SK-N-SH treated with all-trans-retinoic acid at 6 μM for 48 hours (cell line): Measurements from ENCODE around the gene PCF11.

Experiments
- ARNTL ChIP-seq: fragments of 450-650 bp; formaldehyde crosslinking; IDR thresholded peaks from 2 replicates; pipeline ENCODE4 v1.5.0; 2020; ENCODE audit warnings: low read depth, mild to moderate bottlenecking, moderate library complexity, borderline replicate concordance
- BACH2 ChIP-seq: fragments of 250-450 bp; sonication (Bioruptor Pico); IDR thresholded peaks from 2 replicates; pipeline ENCODE4 v1.9.0; 2021; ENCODE audit warnings: mild to moderate bottlenecking, borderline replicate concordance
- CREB5 ChIP-seq: fragments of 250-450 bp; sonication (Bioruptor Pico); IDR thresholded peaks from 2 replicates; pipeline ENCODE4 v1.5.1; 2020; ENCODE audit warnings: low read depth, mild to moderate bottlenecking, moderate library complexity
- ISL1 ChIP-seq: fragments of 250-450 bp; sonication (Bioruptor Pico); IDR thresholded peaks from 2 replicates; pipeline ENCODE4 v2.1.2; 2022; ENCODE audit warnings: mild to moderate bottlenecking, moderate library complexity
- OSR1 ChIP-seq: fragments of 250-450 bp; sonication (Bioruptor Pico); IDR thresholded peaks from 2 replicates; pipeline ENCODE4 v1.8.0; 2022; ENCODE audit warnings: moderate library complexity, mild to moderate bottlenecking, inconsistent platforms
- PATZ1 ChIP-seq: fragments of 250-450 bp; sonication (Bioruptor Pico); IDR thresholded peaks from 2 replicates; pipeline ENCODE4 v1.8.0; 2020; ENCODE audit warnings: mild to moderate bottlenecking, moderate library complexity, borderline replicate concordance
- PPARA ChIP-seq: fragments of 250-450 bp; sonication (Bioruptor Pico); IDR thresholded peaks from 2 replicates; pipeline ENCODE4 v1.5.0; 2020; ENCODE audit warnings: mild to moderate bottlenecking, borderline replicate concordance
- RARB ChIP-seq: fragments of 250-450 bp; sonication (Bioruptor Pico); IDR thresholded peaks from 2 replicates; pipeline ENCODE4 v1.8.0; 2021; ENCODE audit warnings: mild to moderate bottlenecking, moderate library complexity
- SNAI2 ChIP-seq: fragments of 250-450 bp; sonication (Bioruptor Pico); IDR thresholded peaks from 2 replicates; pipeline ENCODE4 v1.5.0; 2020; ENCODE audit warnings: mild to moderate bottlenecking, moderate library complexity
- TSHZ2 ChIP-seq: fragments of 250-450 bp; sonication (Bioruptor Pico); IDR thresholded peaks from 2 replicates; pipeline ENCODE4 v1.5.0; 2020; ENCODE audit warnings: mild to moderate bottlenecking, moderate library complexity
- ZFP3 ChIP-seq: fragments of 250-450 bp; sonication (Bioruptor Pico); IDR thresholded peaks from 2 replicates; pipeline ENCODE4 v1.5.0; 2020; ENCODE audit warnings: mild to moderate bottlenecking, moderate library complexity
- ZFP30 ChIP-seq: fragments of 450-650 bp; formaldehyde crosslinking; IDR thresholded peaks from 2 replicates; pipeline ENCODE4 v1.5.0; 2022; ENCODE audit warnings: mild to moderate bottlenecking, moderate library complexity
- ZNF565 ChIP-seq: fragments of 450-650 bp; formaldehyde crosslinking; conservative IDR thresholded peaks from 2 replicates; pipeline ENCODE4 v1.5.0; 2020; ENCODE audit warnings: low read depth, mild to moderate bottlenecking, moderate library complexity

GRCh38 chr11:83156996-83157593, at the start of gene PCF11:
- no peak for TF ChIP-seq OSR1 (CRISPR knock-in tag)
- TF ChIP-seq PPARA = no peak
- no peak for TF ChIP-seq ZFP3 (CRISPR knock-in tag)
- no peak for TF ChIP-seq ZFP30 (CRISPR knock-in tag)
- TF ChIP-seq PATZ1 (CRISPR knock-in tag) = no peak
- TF ChIP-seq CREB5 (CRISPR knock-in tag) = no peak
- TF ChIP-seq ZNF565 (CRISPR knock-in tag) = no peak
- no peak for TF ChIP-seq SNAI2 (CRISPR knock-in tag)
- TF ChIP-seq ARNTL (CRISPR knock-in tag) = no peak
- TF ChIP-seq ISL1 = no peak
- no peak for TF ChIP-seq BACH2
- no peak for TF ChIP-seq RARB
- no peak for TF ChIP-seq TSHZ2 (CRISPR knock-in tag)
